ENCODE measurements around the gene YES1.

DNA sequence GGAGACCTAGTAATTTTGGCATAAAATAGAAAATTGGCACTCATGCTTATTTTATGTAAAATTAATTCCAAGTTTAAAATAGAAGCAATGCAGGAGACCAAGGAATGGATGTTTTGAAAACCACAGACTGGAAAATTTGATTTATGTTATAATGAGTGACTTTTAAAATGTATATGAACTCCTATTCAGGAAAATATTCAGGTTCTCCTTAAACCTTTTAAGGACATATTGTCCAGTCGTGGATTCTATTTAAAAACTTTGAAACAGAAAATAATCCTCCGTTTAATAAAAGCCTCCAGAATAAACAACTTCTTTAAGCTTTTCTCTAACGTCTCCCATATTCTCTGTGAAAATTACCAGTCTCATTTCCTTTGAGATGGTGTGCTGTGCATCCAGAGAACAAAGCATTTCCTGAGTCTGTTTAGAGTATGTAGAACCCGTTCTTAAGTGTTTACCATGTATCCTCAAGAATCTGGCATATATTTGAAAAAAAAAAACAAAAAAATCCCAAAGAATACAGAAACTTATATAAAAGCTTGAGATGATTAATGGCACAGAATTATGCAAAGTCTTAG, 8.6 kb upstream of the YES1 start:
- TF ChIP-seq, protein P1, sequence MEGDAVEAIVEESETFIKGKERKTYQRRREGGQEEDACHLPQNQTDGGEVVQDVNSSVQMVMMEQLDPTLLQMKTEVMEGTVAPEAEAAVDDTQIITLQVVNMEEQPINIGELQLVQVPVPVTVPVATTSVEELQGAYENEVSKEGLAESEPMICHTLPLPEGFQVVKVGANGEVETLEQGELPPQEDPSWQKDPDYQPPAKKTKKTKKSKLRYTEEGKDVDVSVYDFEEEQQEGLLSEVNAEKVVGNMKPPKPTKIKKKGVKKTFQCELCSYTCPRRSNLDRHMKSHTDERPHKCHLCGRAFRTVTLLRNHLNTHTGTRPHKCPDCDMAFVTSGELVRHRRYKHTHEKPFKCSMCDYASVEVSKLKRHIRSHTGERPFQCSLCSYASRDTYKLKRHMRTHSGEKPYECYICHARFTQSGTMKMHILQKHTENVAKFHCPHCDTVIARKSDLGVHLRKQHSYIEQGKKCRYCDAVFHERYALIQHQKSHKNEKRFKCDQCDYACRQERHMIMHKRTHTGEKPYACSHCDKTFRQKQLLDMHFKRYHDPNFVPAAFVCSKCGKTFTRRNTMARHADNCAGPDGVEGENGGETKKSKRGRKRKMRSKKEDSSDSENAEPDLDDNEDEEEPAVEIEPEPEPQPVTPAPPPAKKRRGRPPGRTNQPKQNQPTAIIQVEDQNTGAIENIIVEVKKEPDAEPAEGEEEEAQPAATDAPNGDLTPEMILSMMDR (IDR thresholded peaks at IDR 0.05; ENCODE audit: borderline replicate concordance, extremely low read depth, low read length, poor library complexity, severe bottlenecking) = no peak
- no peak for TF ChIP-seq EZH2 (IDR thresholded peaks at IDR 0.05; ENCODE audit: borderline replicate concordance, low read depth, low read length, severe bottlenecking)

All from DND-41 (cell line).